Measurements from ENCODE around the gene ASGR1.

ASGR1 gene

DNA sequence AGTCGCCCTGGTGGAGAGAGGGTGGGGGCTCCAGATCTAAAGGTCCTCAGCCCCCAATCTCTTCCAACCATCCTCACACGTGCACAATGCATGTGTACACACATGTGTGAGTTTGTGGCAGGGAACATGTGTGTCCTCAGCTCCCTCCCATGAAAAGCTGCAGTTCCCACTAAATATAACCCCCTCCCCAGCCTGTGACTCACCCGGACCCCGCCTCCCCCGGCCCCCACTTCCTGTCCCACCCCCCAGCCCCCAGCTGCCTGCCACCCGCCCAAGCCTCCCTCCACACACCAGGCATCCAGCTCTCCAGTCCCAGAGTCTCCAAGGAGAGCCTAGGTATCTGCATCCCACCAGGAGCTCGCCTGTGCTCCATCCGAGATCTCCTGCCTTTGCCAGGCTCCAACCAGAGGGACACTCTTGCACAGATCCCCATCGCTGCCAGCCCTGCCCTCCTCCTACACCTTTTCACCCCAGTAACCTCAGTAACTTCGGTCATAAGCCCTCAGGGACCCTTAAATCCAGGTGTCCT, 36.5 kb upstream of the ASGR1 start:
- no peak for DNase-seq

DNA sequence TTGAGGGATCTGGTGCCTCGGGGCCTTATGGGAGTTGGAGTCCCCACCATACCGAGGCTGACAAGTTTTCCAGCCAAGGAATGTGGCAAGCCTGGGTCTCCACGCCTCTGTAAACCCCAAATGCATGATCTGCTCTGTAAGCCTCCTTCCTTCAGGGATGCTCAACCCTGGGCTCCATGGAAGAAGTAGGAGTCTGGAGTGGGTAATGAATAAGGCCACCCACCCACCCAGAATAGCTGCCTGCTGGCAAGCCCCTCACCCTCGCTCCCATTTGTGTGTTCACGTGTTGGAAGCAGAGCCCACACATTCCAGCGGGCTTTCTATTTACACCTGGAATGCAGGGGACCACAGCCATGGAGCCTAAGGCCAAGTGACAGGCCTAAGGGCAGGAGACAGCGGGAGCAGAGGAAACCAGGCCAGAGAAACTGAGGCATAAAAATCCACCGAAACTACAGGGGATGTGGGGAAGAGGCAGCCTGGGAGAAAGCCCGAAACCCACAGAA, 36.0 kb upstream of the ASGR1 start:
- no peak for DNase-seq

DNA sequence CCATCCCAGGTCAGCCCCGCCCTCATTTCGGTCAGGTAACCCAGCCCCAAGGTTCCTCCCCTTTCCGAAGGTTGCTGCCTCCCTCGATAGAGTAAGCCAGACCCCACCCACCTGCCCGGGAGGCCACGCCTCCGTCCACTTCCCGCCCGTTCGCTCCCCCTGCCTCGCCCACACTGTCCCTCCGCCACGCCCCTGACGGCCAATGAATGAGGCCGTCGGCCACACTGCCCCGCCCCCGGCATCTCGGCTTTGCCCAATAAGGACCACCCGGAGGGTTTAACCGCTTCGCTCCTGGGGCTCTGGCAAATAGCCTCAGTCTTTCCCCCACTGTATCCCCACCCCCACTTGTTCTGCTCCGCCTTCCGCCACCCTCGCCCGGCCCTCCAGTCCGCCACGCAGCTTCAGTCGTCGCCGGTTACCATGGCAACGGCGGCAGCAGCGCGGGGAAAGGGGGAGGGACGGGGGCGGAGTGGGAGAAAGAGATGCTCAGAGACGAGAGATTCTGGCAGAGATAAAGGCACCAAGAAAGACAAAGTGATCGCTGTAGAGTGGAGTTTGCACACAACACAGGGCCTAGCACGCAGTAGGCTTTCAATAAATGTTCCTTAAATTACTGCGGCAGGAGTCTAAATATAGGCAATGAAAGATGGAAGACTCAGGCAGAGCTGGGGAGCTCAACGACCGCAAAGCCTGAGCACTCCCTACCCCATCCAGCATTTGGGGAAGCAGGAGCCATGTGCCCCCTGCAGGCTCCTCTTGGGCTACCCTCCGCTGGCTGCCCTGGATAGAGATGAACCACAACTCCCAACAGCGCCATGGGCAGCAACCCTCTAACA, 35.3 kb upstream of the ASGR1 start:
- DNase-seq: peak; percentile 100

DNA sequence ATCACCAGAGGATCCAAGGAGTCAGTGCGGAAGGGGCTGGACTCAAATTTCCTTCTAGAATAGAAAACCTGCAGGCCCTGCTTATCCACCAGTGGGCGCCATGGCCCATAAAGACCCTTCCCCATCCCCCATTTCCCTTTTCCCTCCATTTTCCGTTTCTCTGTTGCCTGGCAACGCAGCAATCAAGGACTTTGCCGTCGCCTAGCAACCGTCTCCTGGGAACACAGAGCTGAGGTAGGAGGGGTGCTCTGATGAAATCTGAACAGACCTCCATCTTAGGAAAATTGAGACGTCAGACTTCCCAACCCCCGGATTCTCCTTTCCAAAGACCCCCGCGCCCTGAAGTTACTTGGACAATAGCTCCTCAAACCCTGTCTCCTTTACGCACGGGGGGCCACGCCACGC, 34.7 kb upstream of the ASGR1 start:
- peak in 1 of 2 experiments; percentile 58 for DNase-seq

DNA sequence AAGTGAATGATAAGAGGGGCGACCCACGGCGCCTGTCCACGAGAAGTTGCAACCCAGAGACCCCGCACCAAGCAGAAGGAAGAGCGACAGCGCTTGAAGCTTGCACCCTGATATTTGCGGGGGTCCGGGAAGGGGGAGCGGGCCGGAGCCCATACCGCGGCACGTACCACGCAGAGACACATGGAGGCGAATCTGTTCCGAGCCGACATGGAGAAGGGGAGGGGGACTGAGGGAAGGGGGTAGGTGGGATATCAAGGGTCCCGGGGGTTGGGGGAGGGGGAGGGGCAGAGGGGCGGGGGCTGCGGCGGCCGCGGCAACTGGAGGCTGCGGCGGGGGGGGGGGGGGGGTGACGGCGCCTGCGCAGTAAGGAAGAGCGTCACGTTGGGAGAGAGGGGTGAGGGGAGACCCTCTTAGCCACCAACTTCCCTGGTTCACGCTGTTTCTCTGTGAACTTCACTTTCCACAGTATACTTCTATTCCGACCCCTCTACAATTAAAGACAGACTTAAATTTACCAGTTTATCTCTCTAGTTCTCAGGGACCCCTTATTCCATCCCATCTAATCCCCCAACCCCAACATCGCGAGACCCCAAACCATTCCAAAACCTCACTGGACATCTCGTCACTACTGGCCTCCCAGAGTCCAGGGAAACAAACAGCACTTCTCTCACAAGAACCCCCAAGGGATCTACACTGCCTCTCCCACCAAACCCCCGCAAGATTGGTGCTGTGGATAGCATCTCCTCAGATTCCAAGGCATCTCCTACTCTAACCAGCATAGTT, 32.5 kb upstream of the ASGR1 start:
- DNase-seq: no peak

DNA sequence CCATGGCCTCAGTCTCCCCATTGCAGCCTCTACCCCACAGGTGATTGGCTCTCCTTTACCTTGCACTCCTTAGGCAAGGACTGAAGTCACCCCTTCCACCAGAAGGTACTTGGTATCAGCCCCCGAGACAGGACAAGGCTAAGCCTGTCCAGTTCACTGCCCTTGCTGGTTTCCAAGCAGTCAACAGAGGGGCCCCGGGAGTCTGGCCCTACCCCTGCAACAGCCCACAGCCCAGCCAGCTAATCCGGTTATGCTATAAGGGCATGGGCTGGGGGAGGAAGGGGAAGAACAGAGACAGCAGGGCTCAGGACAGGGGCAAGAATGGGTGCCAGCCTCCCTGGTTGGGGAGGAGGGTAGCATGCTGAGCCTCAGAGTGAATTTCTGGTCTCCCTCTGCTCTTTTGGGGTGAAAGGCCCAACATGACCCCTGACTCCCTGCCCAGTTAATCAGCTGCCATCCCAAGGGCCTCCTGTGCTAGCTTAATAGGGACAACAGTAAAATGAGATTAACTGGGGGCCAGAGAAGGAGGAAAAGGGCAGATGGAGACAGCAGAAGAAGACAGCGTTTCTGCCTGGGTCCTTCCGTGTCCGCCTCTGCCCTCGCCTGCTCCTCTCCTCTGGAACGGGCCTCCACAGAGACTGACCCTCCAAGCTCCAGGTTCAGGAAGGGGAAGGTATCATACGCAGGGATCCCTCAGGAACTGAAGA, 29.7 kb upstream of the ASGR1 start:
- DNase-seq: no peak

DNA sequence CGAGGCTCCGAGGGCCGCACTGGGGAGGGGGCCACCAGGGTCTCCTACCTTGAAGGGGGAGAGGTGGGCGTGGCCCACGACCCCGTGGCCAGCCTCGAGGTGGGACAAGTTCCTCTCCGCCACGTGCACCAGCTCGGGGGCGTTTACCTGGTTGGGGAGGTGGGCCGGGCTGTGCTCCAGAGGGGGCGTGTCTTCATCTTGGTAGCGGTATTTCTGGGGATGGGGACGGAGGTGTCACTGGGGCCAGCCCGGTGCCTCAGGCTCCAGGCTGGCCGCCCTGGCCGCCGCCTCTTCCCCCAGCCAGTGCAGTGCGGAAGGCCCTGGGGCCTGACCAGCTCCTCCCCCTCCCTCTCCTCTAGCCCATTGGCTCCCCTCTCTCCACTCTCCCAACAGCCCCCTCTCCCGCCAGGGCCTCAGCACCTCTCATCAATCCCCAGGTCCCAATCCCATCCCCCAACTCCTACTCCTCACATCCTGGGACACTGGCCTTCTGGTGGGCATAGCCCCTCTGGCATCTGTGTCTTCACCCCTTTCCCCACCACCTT, 28.9 kb upstream of the ASGR1 start:
- no peak for DNase-seq

DNA sequence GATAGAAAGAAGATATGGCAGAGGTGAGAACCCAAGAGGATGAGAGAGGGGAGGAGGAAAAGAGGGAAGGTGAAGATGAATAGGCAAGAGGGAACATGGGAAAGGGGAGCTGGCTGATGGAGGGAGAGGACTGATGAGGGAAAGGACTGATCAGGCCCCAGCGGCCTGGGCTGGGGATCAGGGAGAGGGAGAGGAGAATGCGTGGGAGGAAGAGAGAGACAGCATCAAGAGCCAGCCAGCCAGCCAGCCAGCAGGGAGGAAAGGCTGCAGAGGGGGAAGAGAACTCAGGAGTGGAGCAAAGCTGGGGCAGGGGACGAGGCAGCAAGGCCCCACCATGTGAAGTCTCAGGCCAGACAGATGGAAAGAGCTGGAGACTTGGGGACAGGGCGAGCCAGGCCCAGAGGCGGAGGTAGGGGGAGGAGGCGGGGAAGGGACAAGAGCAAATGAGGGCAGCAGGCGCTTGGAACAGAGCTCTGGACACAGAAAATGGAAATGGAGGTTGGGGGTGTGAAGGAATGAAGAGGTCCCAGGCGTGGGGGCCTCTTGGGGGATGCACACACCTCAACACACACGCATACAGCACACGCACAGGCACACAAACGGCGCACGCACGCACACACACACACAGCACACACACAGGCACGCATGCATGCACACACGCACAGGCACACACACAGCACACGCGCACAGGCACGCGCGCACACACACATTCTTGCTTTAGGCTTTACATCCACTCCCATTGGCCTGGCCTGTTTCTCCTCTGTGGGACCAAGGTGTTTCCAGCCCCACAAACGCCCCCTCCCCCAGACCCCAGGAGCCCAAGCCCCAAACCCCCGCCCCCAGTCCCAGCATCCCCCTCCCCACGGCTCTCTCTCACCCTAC, 28.2 kb upstream of the ASGR1 start:
- no peak for DNase-seq

DNA sequence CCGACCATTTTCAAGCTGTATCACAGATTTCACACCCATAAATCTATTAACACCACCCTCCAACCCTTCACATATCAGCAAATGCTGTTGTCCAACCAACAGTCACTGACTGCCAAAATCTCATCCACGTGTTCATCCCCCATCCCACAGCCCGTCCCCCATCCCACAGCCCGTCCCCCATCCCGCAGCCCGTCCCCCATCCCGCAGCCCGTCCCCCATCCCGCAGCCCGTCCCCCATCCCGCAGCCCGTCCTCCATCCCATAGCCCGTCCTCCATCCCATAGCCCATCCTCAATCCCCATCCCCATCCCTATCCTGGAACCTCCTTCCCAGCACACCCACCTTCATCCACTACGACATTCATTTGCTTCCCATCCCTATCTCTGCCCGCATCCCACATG, 26.4 kb upstream of the ASGR1 start:
- no peak for DNase-seq

DNA sequence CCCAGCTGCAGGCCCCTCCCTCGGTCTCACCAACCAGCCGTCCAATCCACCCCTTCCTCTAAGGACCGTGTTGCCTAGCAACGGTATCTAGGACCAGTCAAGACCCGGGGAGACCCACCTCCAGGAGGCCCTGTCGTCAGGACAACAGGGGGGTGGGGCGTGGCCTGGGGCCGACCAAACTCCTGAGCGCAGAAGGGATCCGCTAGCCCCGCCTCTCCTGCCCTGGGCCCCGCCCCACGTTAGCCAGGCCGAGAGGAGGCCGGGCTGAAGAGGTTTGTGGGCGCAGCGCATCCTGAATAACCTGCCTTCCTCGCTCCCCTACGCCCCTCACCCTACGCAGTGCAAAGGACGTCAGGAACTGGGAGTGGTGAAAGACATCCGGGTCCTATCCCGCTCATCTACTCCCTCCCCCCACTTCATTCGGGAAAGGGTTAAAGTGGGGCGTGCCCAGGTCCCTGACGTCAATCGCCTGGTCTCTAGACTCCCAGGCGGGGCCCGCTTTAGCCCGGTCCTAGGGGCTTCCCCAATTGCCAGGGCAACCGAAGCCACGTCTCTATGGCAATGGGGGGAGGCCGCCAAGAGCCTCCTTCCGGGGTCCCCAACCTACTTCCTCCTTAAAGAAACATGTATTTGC, 25.8 kb upstream of the ASGR1 start:
- DNase-seq: peak; percentile 96

DNA sequence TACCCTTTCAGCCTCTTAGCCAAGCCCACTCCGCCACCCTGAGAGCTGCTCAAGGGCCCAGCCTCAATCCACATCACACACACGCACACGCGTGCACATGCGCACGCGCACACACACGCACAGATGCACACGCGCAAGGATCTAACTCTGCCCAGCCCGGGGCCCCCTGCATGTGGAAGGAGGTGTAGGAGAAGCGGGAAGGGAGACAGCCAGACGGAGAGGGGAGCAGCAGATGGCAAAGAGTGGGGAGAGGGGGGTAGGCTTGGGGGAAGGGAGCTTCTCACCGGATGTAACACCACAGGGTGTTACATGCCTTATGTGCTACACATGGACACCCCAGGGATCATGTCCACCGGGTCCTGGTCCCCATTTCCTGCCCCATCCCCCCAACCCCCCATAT, 25.2 kb upstream of the ASGR1 start:
- DNase-seq: no peak

DNA sequence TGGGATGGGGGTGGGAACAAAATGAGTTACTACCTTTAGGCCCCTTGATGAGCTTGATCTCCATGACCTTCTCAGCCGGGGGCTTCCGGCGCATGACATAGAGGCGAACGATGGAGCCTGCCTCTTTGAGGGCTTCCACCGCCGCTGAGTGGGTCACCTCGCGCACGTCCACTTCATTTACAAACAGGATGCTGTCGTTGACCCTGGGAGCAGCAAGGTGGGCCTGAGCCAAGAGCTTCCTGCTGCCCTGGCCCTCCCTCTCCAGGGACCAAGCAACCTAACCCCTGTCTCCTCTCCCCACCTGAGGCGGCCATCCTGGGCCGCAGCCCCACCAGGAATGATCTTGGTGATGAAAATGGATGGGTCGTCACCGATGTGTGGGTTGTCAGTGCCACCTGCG, 24.2 kb upstream of the ASGR1 start:
- DNase-seq: no peak

DNA sequence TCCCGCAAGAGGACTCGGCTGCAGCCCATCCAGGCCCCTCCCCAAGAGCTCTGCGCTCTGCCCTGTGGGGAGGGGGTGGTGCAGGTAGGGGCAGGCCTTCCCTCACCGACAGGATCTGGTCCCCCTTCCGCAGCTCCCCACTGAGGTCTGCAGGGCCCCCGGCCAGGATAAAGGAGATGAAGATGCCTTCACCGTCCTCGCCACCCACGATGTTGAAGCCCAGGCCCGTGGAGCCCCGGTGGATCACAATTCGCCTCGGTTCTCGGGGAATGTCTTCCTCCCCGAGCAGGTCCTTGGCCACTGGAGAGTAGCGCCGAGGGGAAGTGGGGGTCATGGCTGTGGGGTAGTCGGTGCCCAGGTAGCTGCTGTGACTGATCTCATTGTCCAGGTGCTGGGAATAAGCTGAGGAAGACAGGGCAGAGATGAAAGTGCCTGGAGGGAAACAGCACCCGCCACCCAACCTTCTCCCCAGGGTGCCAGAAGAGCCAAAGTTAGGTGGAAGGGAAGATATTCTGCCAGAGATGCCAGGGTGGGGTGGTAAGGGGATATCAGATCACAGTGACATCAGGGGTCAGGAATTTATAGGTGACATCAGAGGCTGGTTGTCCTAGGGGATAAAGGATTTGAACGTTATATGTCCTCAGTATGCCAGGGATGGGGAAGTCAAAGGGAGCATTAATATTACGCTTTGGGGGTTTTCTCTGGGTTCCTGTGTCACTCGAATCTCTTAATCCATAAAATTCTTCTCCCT, 17.7 kb upstream of the ASGR1 start:
- DNase-seq: no peak

DNA sequence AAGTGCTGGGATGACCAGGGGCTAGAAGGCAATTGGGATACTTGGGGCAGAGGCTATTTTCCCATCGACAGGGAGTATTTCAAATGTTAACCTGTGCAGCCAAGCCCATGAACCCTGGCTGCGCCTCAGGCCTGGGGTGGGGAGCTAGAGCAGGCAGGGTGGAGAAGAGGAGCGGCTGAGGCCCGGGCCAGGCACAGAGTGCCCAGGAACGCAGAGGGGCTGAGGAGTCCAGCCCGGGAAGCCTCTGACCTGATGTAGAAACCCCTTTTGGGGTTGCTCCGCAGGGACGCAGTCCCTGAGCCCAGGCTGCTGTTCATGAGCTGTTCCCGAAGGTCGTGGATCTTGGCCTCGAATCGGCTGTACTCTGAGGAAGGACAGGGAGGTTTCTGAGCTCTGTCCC, 16.8 kb upstream of the ASGR1 start:
- no peak for DNase-seq

DNA sequence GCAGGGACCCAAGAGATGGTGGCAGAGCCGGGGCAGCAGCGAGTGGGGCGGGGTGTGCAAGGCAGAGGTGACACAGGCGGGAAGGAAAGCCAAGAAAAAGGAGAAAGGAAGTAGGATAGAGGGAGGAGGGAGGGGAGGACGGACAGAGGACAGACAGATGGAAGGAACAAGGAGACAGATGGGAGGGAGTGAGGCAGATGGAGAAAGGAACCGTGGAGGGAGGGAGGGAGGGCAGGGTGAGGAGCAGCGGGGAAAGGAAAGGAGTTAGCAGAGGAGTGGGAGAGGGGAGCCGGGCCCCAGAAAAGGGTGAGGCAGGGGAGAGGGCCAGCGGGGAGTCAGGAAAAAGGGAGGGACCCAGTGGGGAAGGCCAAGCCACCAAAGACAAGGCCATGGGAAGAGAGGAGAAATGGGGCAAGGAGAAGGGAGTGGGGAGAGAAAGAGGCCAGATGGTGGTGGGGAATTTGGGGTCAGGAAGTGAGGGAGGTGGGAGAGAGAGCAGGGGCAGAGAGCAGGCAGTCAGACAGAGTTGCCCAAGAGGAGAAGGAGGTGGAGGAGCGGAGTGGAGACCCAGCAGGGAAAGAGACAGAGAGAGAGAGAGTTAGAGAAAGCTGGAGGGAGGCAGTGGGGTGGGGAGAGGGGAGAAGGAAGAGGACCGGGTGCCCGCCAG, 13.2 kb upstream of the ASGR1 start:
- no peak for DNase-seq

DNA sequence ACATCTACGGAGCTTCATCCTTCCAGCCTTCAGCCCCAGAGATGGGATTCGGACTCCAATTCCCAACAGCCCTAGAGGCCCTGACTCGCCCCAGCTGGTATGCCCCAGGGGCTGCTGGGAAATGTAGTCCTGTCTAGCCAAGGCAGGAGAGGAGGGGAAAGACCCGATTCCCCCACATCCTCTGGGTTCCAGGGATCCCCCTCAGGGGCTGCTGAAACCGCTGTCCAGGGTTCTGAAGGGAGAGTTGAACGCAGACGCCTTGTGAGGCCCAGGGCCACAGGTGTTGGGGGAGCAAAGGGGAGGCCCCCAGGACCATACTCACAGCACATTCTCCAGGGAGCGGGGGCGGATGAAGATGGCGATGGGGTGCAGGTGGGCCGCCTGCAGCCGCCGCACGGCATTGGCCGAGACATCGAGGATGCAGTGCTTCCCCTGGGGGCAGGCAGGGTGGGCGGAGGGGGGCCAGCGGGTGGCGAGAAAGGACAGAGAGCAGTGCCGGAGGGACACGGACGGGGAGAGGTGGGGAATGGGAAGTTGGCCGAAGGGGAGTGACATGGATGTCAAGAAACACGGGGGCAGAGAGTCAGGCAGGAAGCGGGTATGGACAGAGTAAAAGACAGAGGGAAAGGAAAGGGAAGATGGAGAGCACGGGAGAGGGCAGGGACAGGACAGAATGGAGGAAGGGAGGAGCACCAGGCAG, 12.6 kb upstream of the ASGR1 start:
- DNase-seq: no peak

DNA sequence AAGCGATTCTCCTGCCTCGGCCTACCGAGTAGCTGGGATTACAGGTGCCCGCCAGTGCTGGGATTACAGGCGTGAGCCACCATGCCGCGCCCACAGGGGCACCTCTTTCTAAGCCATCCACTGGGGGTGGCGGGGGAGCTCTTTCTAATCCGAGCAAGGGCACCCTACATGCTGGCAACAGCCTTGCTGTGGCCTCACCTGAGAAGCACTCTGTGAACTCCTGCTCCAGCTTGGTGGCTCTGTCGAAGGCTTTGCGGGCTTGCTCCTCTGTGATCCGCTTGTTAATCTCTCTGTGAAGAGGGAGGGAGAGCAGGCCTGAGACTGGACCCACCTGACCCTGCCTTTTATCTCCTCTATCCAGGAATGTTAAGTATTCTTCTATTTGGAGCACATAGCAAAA, 11.9 kb upstream of the ASGR1 start:
- no peak for DNase-seq

DNA sequence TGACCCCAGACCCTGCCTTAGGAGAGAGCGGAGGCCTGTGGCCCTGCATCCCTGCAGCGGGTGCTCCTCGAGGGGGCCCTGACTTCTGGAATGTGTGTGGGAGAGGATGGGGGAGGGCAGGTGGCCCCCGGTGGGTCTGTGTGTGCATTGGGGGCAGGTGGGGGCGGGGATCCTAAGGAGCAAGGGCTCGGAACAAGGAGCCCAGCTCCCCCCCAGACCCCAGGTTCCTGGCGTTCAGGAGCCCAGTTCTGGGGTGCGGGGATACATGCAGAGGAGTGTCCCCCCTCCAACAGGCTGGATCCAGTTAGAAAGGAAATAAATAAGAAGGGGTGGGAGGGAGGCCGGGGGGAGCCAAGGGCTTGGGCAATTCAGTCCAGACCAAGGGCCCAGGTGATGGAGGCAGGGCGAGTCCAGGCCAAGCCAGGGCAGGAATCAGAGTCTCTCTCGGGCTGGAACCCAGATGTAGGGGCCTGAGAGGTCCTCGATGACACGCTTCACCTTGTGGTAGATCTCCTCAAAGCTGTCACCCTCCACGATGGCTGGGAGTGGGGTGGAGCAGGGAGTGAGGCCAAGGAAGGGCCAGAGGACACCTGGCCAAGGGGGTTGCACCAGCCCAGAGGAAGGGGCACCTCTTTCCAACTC, 11.2 kb upstream of the ASGR1 start:
- no peak for DNase-seq

DNA sequence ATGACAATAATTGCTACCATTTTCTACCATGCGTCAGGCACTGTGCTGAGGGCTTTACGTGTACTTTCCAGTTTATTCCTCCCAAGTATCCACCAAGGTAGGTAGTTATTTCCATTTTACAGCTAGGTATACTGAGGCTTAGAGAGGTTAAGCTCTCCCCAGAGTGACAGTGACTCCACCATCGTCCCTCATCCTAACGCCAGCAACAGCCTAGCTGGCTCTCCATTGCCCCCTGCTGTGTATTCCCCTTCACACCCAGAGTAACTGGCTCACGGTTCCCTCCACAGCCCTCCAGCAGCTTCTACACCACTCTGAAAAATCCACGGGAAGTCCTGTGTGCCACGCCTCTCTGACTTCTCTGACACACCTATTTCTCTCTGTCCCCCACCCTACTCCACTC, 7.1 kb upstream of the ASGR1 start:
- DNase-seq: no peak
